AG09309 (cell line): ENCODE results near the gene B4GALT4.

Experiments used
- DNase-seq: peaks from one replicate; pipeline ENCODE4 v3.0.0-alpha.2; 2010; ENCODE audit warnings: low read depth
- H3K4me3 ChIP-seq: 2 replicates; pipeline ENCODE4 v1.5.1; 2011; ENCODE audit warnings: mild to moderate bottlenecking, low read depth, low read length, moderate library complexity; ENCODE audit not compliant: control insufficient read depth
- CTCF ChIP-seq: IDR thresholded peaks from 2 replicates; pipeline ENCODE4 v1.5.1; 2011; ENCODE audit warnings: mild to moderate bottlenecking, low read depth, low read length, inconsistent platforms; ENCODE audit not compliant: insufficient read depth, control insufficient read depth; ENCODE audit errors: missing control alignments

The B4GALT4 gene

GRCh38 chr3:119191800-119192199, 48.9 kb downstream of the B4GALT4 start:
- no peak overlapping the region for H3K4me3 ChIP-seq
- no peak for DNase-seq
- no peak for TF ChIP-seq CTCF

- TF ChIP-seq CTCF, result no peak
- no peak overlapping the region for H3K4me3 ChIP-seq
- no peak for DNase-seq
Observed at GRCh38 chr3:119187266-119187665, 53.4 kb downstream of the B4GALT4 start.

- peak; percentile 83 for DNase-seq
- H3K4me3 ChIP-seq, result no peak overlapping the region
- TF ChIP-seq CTCF, result no peak
Observed at GRCh38 chr3:119184796-119185570, 55.7 kb downstream of the B4GALT4 start.

- no peak overlapping the region for H3K4me3 ChIP-seq
- TF ChIP-seq CTCF, result no peak
- no peak for DNase-seq
Observed at GRCh38 chr3:119184111-119184510, 56.6 kb downstream of the B4GALT4 start.

GRCh38 chr3:119181765-119182164, 58.9 kb downstream of the B4GALT4 start:
- no peak for TF ChIP-seq CTCF
- no peak overlapping the region for H3K4me3 ChIP-seq
- DNase-seq, result no peak

GRCh38 chr3:119177321-119177720, 63.4 kb downstream of the B4GALT4 start:
- DNase-seq, result no peak
- no peak for TF ChIP-seq CTCF

More at GRCh38 chr3:119177321-119177720, 63.4 kb downstream of the B4GALT4 start:
- H3K4me3 ChIP-seq, result no peak overlapping the region
